Stimulated activated CD4-positive, alpha-beta T cell treated with anti-CD3 and anti-CD28 coated beads, Interleukin-4, amount 100 ng/mL, for 48 hours (primary cell): ENCODE data around the gene TBC1D12.
A peak's percentile ranks its signal among the peaks of the same experiment; 100 is the strongest.
"Not testable (repeated sequence)": the region's sequence is repeated elsewhere in the genome, so short reads cannot be mapped to it uniquely, and the experiment has no call there.

Experiments
- DNase-seq, 2 donors: peaks; one replicate each; pipeline ENCODE4 v3.0.0-alpha.2; 2020; ENCODE audit warnings: low read depth in 2 of 2

TBC1D12 gene

DNA sequence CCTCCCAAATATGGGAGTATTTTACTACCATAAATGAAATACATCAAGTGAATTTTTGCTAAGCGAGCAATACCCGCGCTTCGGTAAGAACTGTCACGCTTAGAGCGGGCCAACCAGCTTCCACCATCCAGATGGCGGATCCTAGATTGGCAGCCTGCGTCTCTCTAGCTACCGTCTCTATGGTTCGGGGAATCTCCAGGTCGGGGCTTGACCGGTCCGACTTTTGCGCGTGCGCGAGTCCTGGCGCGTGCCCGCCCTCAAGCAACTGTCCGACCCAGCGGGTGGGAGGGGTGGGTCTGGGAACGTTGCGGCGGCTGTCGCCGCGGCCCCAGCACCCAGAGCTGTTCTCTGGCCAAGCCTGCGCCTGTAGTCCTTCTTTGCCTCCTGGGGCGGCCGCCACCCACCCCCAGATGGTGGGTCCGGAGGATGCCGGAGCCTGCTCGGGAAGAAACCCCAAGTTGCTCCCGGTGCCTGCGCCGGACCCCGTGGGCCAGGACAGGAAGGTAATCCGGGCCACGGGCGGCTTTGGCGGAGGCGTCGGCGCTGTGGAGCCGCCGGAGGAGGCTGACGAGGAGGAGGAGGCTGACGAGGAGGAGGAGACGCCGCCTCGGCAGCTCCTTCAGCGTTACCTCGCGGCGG is at the start of gene TBC1D12:
TSS of gene TBC1D12 (plus strand) at position 338 of the 639 bp plus-strand sequence. CDS start at position 411, 73 bp downstream.
- peak; percentile 17 to 21 for DNase-seq

DNA sequence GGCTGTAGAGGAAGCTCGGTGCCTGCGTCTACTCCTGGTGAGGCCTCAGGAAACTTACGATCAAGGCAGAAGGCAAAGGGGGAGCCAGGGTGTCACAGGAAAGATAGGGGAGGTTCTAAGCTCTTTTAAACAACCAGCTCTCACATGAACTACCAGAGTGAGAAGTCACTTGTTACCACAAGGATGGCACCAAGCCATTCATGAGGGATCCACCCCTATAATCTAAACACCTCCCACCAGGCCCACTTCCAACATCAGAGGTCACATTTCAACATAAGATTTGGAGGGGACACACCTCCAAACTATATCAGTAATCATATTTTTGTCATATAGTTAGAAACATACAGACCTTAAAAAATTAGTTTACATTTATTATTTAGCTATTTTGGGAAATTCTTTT is 49.0 kb upstream of the TBC1D12 start:
- no peak for DNase-seq

DNA sequence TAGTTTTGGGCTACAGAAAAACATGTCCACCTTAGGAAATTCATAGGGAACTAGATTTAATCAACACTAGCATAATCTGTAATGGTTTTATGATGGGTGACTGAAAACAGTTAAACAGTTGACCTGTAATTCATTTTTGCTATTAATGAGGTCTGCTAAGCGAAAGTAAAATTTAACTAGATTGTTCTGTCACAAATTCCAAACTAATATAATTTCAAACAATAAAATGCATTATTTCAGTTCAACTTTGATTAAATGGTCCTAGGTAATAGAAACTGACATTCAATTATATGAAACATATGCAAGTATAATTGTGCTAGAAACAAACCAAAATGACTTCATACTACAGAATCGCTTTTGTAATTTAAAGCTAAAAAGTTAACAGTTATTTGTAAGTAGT is 46.5 kb upstream of the TBC1D12 start:
- no peak for DNase-seq

DNA sequence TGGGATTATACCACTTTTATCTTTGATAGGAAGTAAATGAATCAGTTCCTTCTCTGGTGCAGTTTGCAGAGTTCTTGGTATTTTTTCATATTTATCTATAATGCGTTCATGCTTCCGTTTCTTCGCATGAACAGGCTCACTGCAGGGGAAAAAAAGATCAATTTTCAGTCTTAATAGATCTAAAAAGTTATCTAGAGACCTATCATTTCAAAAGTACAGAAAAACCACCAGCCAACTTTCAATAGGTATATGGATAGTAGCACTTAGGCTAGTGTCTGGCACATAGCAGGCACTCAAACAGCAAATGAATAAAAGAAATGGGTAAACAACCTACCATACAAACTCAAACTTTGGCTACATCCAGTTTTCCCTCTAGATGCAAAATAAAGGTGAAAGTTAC is 45.1 kb upstream of the TBC1D12 start:
- DNase-seq, result no peak

DNA sequence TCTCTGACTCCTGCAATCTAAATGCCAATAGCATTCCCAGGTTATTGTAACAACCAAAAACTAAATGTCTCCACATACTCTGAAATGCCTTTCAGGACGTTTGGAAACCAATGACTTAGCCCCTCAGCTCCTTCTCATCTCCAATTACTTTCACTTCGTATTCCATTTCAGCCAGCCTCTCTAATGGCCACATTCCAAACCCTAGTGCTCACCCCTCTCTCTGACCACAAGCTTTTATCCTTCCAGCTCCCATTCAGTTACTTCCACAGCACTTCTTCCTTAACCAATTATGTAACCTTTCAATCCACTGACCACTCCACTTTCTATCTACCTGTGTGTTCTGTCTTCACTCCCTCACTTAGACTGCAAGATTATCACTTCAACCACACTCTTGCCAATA is 43.9 kb upstream of the TBC1D12 start:
- DNase-seq, result no peak

DNA sequence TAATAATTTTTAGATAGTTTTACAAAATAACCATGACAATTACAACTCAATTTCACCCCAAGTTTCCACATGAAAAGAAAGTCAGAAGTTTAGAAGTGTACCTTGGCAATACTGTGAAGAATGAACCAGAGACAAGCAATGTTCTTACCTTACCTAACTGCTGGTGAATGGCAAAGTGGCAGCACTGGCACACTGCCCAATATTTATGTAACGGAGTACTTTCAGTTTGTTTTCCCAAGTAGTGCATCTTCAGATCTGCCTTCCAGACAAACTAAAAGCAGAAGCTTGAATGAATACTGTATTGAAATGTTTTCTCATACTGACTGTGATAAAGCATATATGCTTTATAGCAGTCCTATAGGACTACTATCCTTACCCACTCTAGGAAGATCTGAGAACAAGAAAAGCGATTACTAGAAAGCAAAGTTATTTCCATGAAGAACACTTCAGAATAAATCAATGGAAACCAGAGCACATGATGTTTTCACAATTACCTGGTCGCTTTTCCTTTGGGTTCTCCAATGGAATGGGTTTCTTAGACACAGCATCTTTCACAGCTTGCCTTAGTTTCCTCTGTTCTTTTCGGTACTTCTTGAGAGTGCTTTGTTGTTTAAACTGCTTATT is 41.1 kb upstream of the TBC1D12 start:
- DNase-seq, result no peak

DNA sequence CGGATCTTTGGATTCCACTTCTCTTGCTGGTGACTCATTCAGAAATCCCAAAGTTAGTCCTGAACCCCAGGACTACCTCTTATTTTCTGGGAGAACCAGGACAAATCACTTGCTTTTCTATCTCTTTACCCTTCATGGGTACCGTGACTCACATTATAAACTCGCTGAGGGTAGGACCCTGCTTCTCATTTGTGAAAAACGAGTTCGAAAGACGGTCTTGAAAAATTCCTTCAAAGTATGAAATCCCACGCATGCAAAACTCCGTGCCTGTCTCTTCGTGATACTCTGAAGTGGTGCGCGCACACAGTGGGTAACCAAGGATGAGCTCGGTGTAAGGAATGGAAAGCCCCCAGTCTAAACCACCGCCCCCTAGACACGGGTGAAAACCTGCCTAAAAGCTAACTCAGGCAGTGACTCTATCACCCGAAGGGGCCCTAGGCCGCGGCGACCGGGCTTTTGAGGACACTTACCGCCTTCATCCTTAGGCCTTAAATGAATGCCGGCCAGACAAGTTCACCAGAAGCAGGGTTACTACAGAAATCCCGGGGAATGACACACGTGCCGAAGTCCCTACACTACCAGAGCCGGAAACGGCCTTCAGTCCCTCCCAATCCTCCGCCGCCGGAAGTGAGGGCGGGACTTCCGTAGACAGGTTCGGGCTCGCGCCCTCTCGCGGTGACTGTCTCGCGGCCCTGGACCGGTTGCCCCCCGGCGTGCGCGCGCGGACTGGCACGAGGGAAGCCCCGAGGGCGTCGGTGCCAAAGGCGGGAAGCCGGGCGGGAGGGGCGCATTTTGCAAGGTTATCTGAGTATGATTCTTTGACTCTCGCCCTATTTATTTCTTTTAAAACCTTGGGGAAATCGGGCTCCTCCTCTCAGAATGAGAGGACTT is 39.7 kb upstream of the TBC1D12 start, which contains the start of gene NOC3L:
TSS of gene NOC3L (minus strand) at position 580 of the 891 bp plus-strand sequence. CDS start at position 479, 101 bp downstream.
- DNase-seq, result peak; percentile 95 to 96

DNA sequence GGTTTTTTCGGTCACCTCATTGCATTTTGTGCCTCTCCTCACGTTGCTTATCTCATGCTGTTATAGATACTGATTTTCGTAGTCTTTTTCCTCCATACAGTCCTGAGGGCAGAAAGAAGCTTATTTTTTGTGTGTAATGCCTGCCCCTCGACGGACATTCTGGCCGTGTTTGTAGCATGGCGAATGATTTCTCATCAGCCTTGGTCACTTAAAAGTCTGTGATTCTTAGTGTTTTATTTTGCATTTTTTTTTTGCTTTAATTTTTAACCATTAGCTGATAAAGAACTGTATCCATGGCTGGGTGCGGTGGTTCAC is 39.1 kb upstream of the TBC1D12 start:
- DNase-seq, result no peak

DNA sequence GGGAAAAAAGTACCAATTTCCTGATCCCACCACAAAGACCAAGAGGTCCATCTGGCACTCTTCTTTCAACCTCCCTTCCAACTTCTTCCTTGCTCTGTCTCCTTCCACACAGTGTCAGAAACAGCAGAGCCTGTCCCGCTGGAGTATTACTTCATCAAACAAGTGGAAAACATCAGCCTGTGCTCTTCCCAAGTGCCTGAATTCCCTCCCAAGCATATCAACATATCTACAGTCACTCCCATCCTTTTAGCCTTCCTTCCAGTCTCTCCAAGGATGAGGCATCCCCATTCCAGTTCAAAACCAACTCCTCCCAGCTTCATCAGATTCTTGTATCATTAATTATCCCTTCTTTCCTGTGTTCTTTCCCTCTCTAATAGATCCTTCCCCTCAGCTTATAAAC is 37.9 kb upstream of the TBC1D12 start:
- no peak for DNase-seq

DNA sequence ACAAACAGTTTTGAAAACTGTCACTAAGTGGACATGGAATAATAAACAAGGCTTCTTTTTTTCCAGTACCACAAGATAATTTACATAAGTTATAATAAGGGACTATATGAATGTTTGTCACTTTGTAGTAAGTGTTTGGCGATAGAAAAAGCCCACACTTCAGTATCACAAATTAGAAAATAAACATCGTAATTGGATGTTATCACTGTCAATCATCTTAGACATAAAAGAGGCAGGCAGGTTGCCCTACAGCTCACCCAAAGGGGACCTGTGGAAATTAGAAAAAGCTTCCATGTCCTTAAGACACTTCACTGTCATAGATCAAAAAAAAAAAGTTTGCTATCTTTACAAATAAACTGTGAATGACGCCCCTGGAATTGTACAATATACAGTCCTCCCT is 36.0 kb upstream of the TBC1D12 start:
- no peak for DNase-seq

DNA sequence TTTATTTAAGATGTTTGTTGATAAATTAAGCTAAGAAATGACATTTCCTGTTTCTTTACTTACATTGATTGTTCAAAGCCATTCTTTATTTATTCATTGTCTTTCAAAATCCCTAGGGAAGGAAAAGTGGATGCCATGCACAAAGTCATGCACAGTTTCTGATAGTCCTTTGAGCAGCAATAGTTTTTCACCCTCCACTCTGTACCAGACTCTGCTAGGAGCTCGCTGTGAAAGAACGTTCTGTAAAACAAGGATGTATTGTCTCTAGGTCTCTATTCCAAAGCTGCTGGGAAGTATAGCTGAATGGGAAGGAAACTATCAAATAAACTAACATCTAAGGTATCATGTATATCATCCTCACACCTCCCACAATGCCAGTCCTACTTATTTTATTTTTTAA is 31.8 kb upstream of the TBC1D12 start:
- DNase-seq, result no peak

DNA sequence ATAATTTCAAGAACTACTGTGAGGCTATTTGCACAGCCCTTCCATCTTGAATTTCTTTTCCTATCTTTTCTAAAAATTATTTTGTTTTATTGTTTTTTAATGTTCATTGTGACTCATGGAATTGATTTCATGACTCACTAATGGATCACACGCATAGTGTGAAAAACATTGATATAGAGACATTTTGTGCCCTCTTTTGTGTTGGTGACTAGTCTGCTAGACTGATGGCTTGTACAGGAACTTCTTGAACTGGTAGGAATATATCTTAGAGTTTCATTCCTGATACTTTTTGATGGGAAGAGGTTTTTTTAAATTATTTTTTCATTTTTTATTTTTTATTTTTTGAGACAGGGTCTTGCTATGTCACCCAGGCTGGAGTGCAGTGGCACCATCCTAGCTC is 27.0 kb upstream of the TBC1D12 start:
- DNase-seq, result no peak

DNA sequence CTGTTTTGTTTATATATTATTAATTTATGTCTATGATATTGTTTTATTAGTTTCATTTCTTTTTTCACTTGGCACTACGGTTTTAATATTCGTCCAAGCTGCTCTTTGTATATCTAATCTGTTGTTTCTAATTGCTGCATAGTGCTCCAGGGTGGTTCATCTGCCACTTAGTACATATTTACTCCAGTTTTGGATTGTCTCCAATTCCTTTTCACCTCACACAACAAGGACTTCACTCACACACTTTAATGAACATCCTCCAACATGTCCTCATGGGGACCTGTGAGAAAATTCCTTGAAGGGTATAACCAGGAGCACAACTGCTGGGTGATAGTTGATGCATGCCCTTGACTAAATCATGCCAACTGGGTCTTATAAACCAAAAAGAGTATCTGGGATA is 25.5 kb upstream of the TBC1D12 start:
- DNase-seq, result no peak

DNA sequence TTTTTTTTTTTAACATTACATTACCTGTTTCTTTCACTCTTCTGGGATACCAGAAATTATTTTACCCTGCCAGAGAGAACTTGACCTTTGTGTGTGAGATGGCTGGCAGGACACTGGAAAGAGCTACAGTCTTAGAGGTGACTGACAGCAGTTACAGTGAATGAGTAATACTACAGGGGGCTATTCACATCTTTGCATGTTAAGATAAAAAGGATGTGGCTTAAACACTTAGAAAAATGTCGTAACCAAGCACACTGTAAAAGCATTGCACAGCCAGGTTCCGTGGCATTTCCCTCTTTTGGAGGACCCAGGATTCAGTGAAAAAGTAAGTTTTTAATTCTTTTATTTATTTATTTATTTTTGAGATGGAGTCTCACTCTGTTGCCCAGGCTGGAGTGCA is 18.8 kb upstream of the TBC1D12 start:
- DNase-seq, result no peak

DNA sequence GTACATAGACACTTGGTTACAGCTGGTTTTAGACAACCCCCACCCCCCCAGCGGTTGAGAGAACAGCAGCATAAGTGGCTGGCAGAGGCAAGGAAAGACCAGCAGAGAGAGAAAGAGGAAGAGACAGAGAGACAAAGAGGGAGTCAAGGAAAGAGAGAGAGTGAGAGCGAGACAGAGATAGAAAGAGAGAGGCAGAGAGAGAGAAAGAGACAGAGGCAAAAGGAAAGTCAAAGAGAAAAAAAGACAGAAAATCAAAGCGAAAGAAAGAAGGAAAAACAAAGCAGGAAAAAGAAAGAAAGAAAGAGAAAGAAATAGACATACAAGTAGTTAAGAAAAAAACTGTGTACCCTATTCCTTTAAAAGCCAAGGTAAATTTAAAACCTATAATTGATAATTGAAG is 16.6 kb upstream of the TBC1D12 start:
- not testable (repeated sequence) for DNase-seq

DNA sequence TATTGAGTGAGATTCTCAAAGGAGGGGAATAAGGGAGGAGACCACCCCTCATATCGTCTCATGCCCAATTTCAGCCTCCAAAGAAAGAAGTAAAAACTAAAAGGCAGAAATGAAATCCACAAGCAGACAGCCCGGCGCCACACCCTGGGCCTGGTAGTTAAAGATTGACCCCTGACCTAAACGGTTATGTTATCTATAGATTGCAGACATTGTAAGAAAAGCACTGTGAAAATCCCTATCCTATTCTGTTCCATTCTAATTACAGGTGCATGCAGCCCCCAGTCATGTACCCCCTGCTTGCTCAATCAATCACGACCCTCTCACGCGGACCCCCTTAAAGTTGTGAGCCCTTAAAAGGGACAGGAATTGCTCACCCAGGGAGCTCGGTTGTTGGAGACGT is 10.2 kb upstream of the TBC1D12 start:
- not testable (repeated sequence) for DNase-seq

DNA sequence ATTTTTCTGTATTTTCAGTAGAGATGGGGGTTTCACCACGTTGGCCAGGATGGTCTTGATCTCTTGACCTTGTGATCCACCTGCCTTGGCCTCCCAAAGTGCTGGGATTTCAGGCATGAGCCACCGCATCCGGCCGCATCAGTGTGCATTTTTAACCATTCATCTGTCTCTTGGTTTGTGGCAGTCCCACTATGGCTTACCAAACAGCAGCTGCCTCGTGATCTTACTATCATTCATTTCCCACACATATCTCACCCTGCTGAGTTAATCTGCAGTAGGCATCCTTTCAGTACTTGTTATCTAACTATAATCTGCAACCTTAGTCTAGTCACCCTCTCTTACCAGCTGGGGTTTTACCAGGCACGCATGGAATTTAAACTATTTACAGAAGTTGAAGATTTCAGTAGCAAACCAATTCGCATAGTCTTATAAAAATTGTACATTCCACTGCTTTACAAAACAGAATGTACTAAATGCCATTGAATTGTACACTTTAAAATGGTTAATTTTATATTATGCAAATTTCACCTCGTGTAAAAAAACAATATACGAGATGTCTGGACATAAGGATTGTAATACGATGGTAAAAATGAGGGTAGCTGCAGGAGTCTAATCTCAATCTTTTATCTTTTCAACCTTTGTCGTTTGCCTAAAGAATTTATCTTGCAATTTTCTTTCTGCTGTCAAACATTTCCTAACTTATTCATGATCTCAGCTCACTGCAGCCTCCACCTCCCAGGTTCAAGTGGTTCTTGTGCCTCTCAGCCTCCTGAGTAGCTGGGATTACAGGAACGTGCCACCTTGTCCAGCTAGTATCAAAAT is 4.6 kb upstream of the TBC1D12 start:
- DNase-seq, result no peak

DNA sequence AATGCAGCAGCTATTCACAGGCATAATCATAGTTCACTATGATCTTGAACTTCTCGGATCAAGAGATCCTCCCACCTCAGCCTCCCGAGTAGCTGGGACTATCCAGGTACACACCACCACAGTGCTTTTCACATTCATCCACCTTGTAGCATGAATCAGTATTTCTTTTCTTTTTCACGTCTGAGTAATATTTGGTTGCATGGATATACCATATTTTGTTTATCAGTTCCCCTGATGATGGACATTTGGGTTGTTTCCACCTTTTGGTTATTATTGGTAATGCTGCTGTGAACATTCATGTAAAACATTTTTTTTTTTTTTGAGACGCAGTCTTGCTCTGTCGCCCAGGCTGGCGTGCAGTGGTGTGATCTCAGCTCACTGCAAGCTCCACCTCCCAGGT is 3.6 kb upstream of the TBC1D12 start:
- no peak for DNase-seq

DNA sequence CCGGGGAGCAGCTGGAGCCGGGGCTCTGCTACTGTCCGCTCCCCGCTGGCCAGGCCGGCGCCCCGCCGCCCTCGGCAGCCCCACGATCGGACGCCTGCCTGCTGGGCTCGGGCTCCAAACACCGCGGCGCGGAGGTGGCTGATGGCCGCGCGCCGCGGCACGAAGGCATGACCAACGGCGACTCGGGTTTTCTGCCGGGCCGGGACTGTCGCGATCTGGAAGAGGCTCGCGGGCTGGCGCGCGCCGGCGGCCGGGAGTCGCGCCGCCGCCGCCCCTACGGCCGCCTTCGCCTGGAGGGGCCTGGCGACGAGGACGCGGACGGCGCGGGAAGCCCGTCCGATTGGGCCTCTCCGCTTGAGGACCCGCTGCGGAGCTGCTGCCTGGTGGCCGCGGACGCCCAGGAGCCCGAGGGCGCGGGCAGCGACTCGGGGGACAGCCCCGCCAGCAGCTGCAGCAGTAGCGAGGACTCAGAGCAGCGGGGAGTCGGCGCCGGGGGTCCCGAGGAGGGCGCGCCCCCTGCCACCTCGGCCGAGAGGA is 570 bp downstream of the TBC1D12 start:
- no peak for DNase-seq

DNA sequence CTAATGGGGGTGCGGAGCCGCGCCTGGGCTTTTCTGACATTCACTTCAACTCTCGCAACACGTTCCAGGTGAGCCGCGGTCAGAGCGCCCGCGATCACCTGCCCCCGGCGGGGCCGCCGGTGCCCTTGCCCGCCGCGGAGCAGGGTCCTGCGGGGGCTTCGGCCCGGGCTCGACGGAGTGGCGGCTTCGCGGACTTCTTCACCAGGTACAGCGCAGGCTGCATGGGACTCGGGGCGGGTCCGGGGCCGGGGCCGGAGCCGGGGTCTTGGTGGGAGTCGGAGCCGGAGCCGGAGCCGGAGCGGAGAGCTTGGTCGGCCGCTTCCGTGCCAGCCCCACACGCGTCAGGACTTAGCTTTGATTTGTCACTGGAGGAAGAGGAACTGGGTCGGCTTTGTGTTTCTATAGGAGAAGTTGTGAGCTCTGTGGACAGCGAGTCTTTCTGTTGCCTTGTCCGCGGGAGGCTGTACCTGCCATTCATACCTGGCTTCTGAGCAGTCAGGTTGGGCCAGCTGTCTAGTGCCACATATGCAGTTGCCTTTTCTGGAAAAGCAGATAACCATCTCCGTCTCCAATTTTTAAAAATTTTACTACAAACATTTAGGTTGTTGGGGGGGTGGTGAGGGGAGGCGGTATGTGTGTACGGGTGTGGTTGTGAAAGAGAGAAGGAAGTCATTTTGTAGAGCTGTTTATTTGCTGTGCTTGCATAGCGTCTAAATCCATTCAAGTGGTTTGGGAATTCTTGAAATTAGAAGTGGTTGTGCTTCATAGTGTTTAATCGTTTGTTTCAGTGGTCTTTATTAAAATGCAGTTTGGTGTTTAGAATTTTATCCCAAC is 1.3 kb downstream of the TBC1D12 start:
- peak in 1 of 2 donors; percentile 3 for DNase-seq

DNA sequence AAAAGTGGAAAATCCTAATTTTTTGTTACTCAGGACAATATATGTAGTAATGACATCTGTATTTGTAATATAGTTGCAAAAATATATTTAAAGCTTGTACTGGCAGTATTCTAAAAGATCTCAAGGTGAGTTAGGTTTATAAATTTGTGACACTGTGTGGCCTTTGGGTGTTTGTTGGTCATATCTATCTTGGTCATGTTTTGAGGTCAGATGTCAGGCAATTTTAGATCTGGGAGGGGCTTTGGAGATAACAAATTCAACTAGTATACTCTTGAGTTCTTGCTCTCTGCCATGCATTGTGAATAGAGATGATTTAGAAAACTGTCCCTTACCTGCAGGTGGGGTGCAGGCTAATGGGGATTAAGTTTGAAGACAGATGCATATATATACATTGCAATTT is 3.1 kb downstream of the TBC1D12 start:
- DNase-seq, result no peak
